AG10803 (cell line): ENCODE results near the gene OSBPL10.

Source experiments
- DNase-seq: peaks from one replicate; pipeline ENCODE4 v3.0.0; 2010; ENCODE audit warnings: low read depth
- H3K4me3 ChIP-seq: 2 replicates; pipeline ENCODE4 v1.5.1; 2011; ENCODE audit warnings: mild to moderate bottlenecking, low read length, control low read depth
- CTCF ChIP-seq: conservative IDR thresholded peaks from 2 replicates; pipeline ENCODE4 v1.5.1; 2011; ENCODE audit warnings: mild to moderate bottlenecking, low read length, control low read depth, inconsistent platforms

OSBPL10 gene

GRCh38 chr3:31752305-31753049 is 228.6 kb downstream of the OSBPL10 start:
- no peak overlapping the region for H3K4me3 ChIP-seq
- TF ChIP-seq CTCF, result no peak
- DNase-seq, result no peak

GRCh38 chr3:31750341-31750740 is 230.7 kb downstream of the OSBPL10 start:
- DNase-seq, result no peak

GRCh38 chr3:31748933-31749295 is 232.1 kb downstream of the OSBPL10 start:
- H3K4me3 ChIP-seq, result no peak overlapping the region
- DNase-seq, result no peak
- TF ChIP-seq CTCF, result no peak

More at GRCh38 chr3:31750341-31750740, 230.7 kb downstream of the OSBPL10 start:
- no peak overlapping the region for H3K4me3 ChIP-seq
- TF ChIP-seq CTCF, result no peak

GRCh38 chr3:31748281-31748932 is 232.7 kb downstream of the OSBPL10 start:
- H3K4me3 ChIP-seq, result no peak overlapping the region
- DNase-seq, result no peak
- TF ChIP-seq CTCF, result no peak

- no peak overlapping the region for H3K4me3 ChIP-seq
- TF ChIP-seq CTCF, result no peak
- no peak for DNase-seq
Measured at GRCh38 chr3:31747785-31748184, 233.3 kb downstream of the OSBPL10 start.

- H3K4me3 ChIP-seq, result no peak overlapping the region
- DNase-seq, result no peak
- TF ChIP-seq CTCF, result no peak
Measured at GRCh38 chr3:31744913-31745312, 236.1 kb downstream of the OSBPL10 start.
